ENCODE results near the gene FABP3. TPM values are rescaled to one million over a fixed set of nuclear protein-coding genes. Genes with fewer than 3 reads are reported as not detected.

Gene FABP3
- polyA plus RNA-seq, 2 of the 4 experiments (the other 2 are of a cell fraction) = not detected

GRCh38 chr1:31327381-31327780 lies 45.5 kb downstream of the FABP3 start:
- FAIRE-seq (no peak), DNase-seq (ENCODE audit: low read depth in 1 of 2, low spot score in 1 of 2) (no peak), ATAC-seq (no peak)
- Histone ChIP-seq H3K27ac (peak overlapping the region in 1 of 2 experiments; percentile 42; a peak in 1 of 6 replicates), H3K4me1 (no peaks in the 10 kb centered on the region; the same call in 2 of the 3 replicates), H3K9me3 (no peaks in the 10 kb centered on the region), H3K4me3 (no peak overlapping the region), H3K4me2 (no peak overlapping the region)
- CTCF ChIA-PET = interaction anchor here (4.4 kb wide), 1 partner anchor 143 kb away, joined by 24 read pairs; no protein-coding TSS in a partner anchor
- TF ChIP-seq BHLHE40 (IDR thresholded peaks at IDR 0.05; ENCODE audit: low read depth, low read length) (no peak), HOXB5 (CRISPR knock-in tag; IDR thresholded peaks at IDR 0.05) (no peak), ZFP36 (IDR thresholded peaks at IDR 0.05; ENCODE audit: borderline replicate concordance, partially characterized antibody) (no peak), HMGXB4 (CRISPR knock-in tag; IDR thresholded peaks at IDR 0.05; ENCODE audit: borderline replicate concordance) (no peak), JUNB (IDR thresholded peaks at IDR 0.05) (no peak), CHD4 (IDR thresholded peaks at IDR 0.05; ENCODE audit: borderline replicate concordance) (no peak), HES2 (IDR thresholded peaks at IDR 0.05) (no peak), RFX5 (IDR thresholded peaks at IDR 0.05) (no peak), FOSB (CRISPR knock-in tag; IDR thresholded peaks at IDR 0.05) (no peak), RCOR1 (IDR thresholded peaks at IDR 0.05; ENCODE audit: low read depth, low read length) (no peak), RNF2 (IDR thresholded peaks at IDR 0.05; ENCODE audit: borderline replicate concordance, low read depth) (no peak)
- TF ChIP-seq, protein P1, sequence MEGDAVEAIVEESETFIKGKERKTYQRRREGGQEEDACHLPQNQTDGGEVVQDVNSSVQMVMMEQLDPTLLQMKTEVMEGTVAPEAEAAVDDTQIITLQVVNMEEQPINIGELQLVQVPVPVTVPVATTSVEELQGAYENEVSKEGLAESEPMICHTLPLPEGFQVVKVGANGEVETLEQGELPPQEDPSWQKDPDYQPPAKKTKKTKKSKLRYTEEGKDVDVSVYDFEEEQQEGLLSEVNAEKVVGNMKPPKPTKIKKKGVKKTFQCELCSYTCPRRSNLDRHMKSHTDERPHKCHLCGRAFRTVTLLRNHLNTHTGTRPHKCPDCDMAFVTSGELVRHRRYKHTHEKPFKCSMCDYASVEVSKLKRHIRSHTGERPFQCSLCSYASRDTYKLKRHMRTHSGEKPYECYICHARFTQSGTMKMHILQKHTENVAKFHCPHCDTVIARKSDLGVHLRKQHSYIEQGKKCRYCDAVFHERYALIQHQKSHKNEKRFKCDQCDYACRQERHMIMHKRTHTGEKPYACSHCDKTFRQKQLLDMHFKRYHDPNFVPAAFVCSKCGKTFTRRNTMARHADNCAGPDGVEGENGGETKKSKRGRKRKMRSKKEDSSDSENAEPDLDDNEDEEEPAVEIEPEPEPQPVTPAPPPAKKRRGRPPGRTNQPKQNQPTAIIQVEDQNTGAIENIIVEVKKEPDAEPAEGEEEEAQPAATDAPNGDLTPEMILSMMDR (IDR thresholded peaks at IDR 0.05) = no peak
- TF ChIP-seq, protein P2, sequence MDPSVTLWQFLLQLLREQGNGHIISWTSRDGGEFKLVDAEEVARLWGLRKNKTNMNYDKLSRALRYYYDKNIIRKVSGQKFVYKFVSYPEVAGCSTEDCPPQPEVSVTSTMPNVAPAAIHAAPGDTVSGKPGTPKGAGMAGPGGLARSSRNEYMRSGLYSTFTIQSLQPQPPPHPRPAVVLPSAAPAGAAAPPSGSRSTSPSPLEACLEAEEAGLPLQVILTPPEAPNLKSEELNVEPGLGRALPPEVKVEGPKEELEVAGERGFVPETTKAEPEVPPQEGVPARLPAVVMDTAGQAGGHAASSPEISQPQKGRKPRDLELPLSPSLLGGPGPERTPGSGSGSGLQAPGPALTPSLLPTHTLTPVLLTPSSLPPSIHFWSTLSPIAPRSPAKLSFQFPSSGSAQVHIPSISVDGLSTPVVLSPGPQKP (IDR thresholded peaks at IDR 0.05; ENCODE audit: low read depth, low read length) = no peak
- POLR2A ChIA-PET = no interaction called here
- 73% methylated on average over 3 of the region's 3 CpGs for WGBS (ENCODE audit: missing lambda C conversion rate)

DNA sequence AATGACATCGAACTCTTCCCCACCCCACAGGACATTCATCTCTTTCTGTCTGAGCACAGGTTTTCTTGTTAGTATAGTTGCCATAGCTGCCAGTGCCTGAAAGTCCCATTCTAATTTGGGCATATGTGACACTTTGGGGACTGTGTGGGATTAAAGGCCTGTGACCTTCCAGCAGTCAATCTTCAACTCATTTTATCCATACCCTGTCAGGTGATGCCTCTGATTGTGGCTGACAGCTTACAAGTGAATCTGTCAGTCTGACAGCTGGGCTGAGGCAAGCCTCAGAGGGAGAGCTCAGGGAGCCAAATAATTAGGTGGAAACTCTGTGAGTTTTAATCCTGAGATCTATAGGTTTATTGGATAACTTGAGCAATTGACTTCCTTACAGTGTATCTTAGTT lies 46.4 kb downstream of the FABP3 start:
- 56% methylated on average over 1 of the region's 1 CpG for WGBS (ENCODE audit: missing lambda C conversion rate)
- FAIRE-seq = no peak
- H3K4me1 ChIP-seq = no peaks in the 10 kb centered on the region; the same call in 2 of the 3 replicates
- no peak for ATAC-seq
- no peak overlapping the region for H3K4me2 ChIP-seq
- CTCF ChIA-PET = interaction anchor here (4.4 kb wide), 1 partner anchor 142 kb away, joined by 24 read pairs; no protein-coding TSS in a partner anchor
- TF ChIP-seq, protein P3, sequence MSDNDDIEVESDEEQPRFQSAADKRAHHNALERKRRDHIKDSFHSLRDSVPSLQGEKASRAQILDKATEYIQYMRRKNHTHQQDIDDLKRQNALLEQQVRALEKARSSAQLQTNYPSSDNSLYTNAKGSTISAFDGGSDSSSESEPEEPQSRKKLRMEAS (IDR thresholded peaks at IDR 0.05) = no peak
- TF ChIP-seq RNF2 (IDR thresholded peaks at IDR 0.05; ENCODE audit: borderline replicate concordance, low read depth) (no peak), NFE2L2 (conservative IDR thresholded peaks at IDR 0.05; ENCODE audit: low read length) (no peak), HMGXB4 (CRISPR knock-in tag; IDR thresholded peaks at IDR 0.05; ENCODE audit: borderline replicate concordance) (no peak), EP300 (IDR thresholded peaks at IDR 0.05) (no peak), REST (IDR thresholded peaks at IDR 0.05) (no peak), ZNF302 (CRISPR knock-in tag; IDR thresholded peaks at IDR 0.05) (no peak), MYC (IDR thresholded peaks at IDR 0.05; ENCODE audit: borderline replicate concordance, low read length) (no peak), CHD4 (IDR thresholded peaks at IDR 0.05; ENCODE audit: borderline replicate concordance) (no peak)
- TF ChIP-seq, protein P4, sequence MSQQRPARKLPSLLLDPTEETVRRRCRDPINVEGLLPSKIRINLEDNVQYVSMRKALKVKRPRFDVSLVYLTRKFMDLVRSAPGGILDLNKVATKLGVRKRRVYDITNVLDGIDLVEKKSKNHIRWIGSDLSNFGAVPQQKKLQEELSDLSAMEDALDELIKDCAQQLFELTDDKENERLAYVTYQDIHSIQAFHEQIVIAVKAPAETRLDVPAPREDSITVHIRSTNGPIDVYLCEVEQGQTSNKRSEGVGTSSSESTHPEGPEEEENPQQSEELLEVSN (IDR thresholded peaks at IDR 0.05; ENCODE audit: borderline replicate concordance, low read depth) = no peak
- no peaks in the 10 kb centered on the region for H3K9me3 ChIP-seq
- no peak overlapping the region for H3K27ac ChIP-seq
- POLR2A ChIA-PET = interaction anchor here (1.0 kb wide), 1 partner anchor 30 kb away, joined by 3 read pairs; the partner anchor contains the start of genes SNRNP40 and ZCCHC17
- H3K4me3 ChIP-seq = no peak overlapping the region
- no peak for DNase-seq (ENCODE audit: low read depth in 1 of 2, low spot score in 1 of 2)

All from A549 (cell line).